RCC 7860 (cell line): Measurements from ENCODE around the gene SERBP1.
"Not testable (repeated sequence)": the region's sequence is repeated elsewhere in the genome, so short reads cannot be mapped to it uniquely, and the experiment has no call there.

Experiments used
- DNase-seq: peaks from one replicate; pipeline ENCODE4 v3.0.0-alpha.2; 2015; ENCODE audit warnings: low spot score
- FAIRE-seq: peaks from 2 replicates; lab custom pipeline; 2012; peaks lifted over from hg19 to GRCh38; lab: Jason Lieb, UNC

SERBP1 gene

DNA sequence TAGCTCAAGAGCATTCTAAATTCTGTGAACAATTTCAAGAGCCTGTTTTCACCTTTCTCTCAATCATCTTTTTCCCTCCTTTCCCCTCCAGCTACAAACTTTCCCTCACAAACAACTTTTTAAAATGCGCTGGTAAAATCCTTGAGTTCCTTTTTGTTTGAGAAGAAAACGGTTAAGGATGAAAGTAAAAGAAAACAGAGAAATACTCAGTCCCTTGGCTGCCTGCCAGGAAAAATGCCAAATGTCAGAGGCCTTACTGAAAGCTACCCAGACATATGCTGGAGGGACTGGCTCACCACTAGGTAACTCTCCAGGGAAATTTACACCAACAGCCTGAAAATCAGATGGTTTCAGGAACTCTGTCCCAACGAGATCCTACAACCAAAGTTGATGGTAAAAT, 11.0 kb upstream of the SERBP1 start:
- DNase-seq (no peak), FAIRE-seq (no peak)

DNA sequence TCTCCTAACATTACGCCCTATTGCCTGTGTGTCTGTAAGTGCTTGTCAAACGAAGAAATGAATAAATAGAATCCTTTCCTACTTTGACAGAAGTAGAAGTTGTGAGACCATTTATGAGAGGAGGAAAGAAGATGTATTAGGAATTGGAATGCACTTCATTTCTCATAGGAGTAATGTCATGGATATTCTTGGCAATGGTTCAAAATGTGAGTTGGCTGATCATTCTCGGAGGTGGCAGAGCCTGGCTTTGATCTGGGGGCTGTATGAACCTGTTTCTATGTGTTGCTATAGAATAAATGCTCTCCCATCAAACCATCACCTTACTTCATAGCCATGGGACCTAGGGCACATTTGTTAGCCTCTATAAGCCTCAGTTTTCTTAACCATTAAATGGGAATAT, 10.1 kb upstream of the SERBP1 start:
- FAIRE-seq = no peak
- no peak for DNase-seq

DNA sequence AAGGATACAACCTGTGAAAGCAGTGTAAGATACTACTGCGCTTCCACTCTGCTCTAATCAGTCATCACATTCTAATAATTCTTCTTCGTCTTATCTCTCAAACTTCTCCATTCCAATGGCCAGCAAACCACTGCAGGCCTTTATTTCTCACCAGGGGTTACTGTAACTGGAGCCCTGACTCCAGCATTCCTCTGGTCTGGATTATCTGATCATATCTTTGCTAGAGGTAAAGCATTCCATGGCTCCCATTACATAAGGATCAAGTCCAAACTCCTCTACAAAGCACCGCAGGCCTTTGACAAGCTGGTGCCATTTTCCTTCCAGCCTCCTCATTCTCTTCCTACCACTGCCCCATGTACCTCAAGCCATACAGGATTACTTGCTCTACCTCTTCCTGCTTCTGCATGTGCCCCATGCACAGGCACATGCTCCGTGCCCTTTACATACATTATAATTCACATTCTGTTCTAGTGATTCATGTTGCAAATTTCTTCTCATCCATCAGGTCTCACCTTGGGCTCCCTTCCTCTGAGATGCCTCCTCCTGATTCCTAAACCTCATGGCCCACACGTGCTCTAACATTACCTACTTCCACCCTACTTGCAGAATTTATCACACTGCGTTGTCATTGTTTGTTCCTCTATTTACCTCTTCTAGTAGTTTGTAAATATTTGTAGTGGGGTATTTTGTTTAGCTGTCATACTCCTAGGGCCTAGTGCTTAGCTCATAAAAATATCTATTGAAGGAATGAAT, 9.3 kb upstream of the SERBP1 start:
- DNase-seq (no peak), FAIRE-seq (no peak)

DNA sequence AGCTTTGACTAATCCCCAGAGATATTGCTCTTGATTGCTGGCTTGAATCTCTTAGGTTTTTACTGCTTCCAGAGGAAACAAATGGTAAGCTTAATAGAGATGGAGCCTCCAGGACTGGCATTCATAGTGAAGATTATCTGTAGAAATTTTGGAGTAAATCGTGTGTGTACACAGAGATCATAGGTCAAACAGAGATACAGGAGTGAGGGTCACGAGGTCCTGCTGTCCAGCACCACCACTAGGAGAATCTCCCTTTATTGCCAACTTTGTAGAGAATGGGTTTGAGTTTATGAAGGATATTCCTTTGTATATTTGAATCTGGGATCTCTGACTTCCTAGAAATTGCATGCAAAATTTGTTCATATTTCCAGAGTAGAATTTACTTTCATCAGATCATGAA, 7.8 kb upstream of the SERBP1 start:
- FAIRE-seq (no peak), DNase-seq (no peak)

DNA sequence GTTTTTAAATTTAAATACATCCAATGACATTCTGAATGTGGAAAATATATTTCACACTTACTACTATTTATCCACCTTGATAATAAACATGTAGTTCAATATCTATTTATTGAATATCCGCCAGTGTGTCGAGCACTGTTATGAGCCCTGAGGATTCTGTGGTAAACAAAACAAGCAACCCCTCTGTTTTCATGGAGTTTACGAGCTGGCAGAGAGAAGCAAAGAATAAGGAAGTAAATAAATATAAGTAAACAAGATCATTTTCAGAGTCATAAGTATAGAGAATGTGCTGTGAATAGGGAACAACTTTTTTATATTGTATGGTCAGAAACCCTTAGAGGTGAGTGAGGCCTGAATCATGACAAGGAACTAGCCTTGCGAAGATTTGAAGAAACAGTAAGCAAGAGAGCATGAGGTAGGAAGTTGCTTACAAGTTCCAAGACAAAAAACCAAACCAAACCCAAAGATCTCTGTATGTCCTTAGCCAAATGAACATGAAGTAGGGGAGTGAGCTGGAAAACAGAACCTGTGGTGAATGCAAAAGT, 6.4 kb upstream of the SERBP1 start:
- FAIRE-seq = no peak
- no peak for DNase-seq

DNA sequence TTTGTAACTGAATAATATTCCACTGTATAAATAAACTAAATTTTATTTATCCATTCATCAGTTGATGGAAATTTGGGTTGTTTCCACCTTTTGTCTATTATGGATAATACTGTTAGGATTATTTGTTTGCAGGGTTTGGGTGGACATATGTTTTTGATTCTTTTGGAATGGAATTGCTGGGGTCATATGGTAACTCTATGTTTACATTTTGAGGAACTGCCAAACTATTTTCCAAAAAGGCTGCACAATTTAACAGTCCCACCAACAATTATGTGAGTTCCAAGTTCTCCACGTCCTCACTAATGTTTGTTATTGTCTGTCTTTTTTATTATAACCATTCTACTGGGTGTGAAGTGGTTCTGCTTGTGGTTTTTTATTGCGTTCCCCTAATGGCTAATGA, 4.3 kb upstream of the SERBP1 start:
- FAIRE-seq (no peak), DNase-seq (no peak)

DNA sequence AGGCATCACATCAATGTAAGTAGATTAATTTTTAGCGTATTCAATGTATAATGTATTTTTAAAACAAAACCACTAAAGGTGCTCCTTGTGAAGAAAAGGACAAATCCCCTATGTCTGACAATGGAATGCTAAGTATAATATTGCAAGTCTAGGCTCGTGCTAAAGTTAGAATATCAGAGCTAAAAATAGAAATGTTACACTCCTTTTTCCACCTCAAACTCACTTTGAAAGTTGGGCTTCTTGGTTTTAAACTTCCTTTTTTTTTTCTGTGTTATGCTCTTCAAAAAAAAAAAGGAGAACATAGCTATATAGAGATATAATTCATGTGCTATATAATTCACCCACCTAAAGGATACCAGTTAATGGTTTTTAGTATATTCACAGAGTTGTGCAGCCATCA, 3.6 kb upstream of the SERBP1 start:
- DNase-seq (no peak), FAIRE-seq (no peak)

DNA sequence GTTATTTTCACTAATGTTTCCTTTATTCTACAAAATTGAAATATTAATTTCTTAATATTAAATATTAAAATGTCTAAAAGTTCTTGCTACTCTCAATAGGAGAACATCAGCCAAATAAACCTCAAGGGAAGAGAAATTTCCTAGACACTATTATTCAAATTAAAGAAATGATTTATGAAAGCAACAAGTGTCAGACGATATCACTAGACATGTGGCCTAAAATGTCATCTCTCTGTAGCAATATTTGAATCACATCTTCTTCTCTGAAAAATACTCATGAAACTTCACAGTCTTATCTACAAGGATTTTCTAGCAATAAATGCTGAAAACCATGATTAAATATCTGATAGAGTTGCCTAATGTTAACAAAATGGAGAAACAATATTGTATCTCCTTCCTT, 2.5 kb upstream of the SERBP1 start:
- DNase-seq (no peak), FAIRE-seq (no peak)

DNA sequence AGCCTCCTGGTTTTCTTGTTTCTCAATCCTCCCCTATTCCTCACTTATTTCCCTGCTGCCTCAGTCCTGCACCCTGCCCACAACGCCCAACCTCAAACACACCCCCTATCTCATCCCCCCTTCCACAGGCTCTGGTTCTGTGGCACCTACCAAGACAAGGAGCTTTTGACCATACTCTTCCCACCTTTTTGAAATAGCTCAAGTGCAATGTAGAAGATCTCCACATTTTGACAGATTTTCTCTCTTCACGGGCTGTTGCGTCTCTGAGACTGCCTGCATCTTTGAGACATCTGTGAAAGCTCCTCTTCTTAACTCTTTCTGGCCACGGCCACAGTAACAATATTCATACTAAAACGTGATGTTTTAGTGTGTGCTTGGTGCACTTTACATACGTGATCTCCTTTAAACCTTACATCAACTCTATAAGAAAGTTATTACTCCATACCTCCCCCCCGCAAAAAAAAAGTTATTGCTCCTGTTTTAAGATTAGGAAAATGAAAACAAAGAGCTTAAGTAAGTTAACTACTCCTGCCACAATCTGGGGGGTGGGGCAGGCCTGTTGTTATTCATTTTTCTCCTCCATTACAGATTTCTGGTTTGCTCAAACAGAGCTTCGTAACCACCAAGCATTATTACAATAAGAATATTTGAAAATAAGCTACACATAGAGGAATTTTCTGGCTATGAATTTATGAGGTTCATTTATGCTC, 1.8 kb upstream of the SERBP1 start:
- FAIRE-seq = no peak
- DNase-seq = no peak

DNA sequence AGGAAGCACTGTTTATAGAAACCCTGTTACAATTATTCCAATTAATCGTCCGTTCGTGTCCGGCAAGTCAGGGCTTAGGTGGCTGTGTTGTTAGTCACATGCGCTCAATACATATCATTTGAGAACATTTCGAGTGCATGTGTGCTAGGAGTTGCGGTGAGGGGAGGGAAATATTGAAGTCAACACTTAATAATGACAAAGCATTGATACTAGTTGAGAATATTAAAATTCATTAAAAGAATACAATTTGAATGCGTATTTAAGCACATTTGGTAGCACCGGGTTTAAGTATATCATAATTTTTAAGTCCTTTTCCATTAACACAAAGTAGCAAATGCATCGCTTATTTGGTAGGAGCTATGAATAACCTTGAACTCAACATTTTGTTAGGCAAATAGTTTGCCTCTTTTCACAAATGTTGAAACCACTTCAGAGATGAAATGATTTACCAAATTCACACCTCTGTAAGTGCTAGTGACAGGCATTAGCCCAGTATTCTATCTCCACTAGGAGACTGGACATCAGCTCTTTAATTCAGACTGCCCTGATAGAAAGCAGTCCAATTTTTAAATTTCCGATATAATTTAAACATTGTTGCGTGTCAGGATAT, 1.1 kb upstream of the SERBP1 start:
- no peak for FAIRE-seq
- DNase-seq = no peak

DNA sequence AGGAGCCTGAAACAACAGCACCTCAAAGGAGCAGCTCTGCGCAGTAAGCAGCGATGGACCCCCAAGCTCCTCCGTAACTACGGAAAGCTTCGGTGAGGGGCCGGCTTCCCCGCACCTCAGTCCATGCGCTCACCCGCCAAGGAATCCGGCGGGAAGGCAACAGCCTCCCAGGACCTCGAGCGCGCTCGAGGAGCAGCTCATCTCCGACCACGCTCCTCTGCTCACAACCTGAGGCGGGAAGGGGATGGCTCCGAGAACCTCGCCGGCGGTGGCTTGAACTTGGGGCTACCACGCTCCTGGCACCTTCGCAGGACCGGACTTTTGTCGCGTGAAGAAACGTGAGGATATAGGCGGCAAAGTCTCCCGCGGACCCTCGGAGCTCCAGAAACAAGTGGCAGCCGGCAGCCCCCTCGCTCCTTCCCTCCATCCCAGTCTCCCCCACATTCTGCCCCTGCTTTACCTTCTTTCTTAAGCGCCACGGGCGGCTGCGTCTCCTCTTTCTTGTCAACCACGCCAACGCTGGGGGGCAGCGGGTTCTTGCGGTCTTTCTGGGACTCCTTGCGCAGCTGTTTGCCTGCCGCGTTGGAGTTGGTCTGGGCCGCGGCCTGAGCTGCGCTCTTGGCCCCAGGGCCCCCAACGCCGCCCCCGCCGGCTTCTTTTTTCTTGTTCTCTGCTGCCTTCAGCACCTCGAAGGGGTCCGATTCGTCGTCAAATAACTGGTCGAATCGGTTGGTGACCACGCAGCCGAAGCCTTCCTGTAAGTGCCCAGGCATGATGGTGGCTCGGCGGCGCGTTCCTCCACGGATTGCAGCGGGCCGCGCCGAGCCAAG, 459 bp downstream of the SERBP1 start:
- no peak for DNase-seq
- no peak for FAIRE-seq

DNA sequence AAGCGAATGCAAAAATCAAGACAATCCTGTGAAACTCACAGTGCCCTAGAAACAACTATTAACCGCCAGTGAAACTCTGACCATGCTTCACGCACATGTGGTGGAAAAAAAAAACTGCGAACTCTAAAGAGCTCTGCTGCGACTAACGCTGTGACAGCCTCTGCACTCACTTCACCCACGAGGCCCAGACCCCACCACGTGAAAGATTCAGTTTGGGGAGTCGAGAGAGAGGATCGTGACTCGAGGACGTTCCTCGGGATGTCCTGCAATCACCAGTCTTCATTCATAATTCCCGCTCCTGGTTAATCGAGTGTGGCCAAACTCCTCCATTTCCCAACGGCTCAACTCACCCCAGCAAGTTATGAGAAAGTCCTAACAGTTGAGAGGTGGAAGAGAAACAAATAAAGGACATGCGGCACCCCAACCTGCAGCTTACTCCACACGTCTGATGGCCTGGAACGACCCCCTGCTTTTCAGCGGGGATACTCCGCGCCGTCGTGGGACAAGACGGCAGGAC, 1.1 kb downstream of the SERBP1 start:
- FAIRE-seq (no peak), DNase-seq (no peak)

DNA sequence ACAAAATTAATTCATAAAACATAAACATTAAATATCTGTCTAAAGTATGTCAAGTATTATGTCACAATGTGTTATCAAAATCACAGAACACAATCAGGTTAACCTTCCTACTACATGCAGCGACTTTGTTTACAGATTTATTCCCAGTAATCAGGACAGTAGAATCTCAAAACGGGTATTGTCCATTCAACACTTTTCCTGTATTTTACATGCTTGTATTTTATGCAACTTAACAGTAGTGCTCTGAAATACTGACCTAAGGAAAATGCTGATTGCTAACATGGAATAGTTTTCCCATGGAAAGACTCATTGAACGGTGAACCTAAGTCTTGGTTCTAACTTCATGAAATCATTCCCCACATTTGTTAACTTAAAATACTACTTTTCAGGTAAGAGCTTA, 2.3 kb downstream of the SERBP1 start:
- no peak for FAIRE-seq
- DNase-seq = no peak

DNA sequence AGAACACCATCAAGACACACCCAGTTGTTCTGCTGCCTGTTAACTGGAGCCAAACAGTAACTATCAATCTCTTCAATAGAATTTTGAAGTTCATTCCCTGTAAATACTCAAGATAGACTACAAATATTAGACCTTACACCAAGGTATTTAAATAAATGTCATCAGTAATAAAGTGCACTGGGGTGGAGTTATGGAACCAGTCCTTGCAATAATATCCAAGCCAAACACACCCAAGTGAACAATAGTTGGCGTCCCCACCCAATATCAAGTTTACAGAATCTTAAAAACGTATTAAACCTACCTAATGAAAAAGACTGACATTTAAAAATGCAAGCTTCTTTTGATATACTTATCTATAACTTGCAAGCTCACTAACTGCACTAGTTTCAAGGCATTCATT, 2.7 kb downstream of the SERBP1 start:
- no peak for DNase-seq
- no peak for FAIRE-seq

DNA sequence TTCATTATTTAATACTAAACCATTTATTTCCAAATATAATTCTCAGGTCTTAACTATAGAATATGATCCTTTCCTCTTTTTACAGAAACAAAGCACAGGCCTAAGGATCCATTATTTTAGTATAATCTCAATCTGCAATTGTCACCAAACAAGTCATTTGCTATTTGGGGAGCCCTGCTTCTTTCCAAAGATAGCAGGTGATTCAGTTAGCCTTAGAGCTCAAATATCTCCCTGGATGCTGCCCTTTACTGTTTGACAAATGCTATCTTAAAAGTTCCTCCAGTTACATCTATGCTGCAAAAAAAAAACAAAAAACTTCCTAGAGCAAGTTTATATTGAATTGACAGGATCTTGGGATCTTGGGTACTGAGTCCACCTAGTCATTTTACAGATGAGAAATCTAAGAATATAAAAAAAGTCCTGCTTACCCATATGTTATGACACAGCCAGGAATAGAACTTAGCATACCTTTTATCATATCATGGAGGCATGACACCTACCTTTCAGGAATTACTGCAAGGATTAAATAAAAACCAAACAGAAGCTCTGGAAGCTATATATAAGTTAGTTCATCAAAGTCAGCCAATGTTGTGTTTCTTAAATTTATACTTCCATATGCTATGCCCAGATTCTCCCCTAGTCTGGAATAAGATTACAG, 9.2 kb downstream of the SERBP1 start:
- FAIRE-seq (no peak), DNase-seq (no peak)

DNA sequence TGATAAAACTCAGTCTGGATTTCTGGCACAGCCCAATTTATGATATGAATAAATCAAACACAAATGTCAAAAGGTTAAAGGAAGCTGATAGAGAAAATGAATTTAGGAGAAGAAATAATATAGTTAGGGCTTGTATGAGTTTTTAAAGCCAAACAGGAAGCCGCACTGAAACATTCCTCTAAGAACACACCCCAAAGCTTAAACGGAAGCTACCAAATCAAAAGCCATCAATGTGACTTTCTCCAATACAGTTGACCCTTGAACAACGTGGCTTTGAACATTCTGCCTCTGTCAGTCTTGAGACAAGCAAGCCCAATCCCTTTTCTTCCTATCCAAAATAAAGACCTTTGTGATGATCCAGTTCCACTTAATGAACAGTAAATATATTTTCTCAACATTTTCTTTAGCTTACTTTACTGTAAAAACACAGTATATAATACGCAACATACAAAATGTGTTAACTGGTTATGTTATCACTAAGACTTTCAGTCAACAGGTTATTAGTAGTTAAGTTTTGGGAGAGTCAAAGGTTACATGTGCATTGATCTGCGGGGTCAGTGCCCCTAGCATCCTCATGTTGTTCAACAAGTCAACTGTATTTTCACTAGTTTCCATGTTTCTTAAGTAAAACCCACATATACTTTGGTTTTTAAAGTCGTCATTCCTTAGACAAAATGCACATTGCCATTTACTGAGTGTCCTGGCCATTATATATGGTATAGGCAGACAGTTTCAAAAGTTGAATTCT, 11.2 kb downstream of the SERBP1 start:
- FAIRE-seq = no peak
- no peak for DNase-seq

DNA sequence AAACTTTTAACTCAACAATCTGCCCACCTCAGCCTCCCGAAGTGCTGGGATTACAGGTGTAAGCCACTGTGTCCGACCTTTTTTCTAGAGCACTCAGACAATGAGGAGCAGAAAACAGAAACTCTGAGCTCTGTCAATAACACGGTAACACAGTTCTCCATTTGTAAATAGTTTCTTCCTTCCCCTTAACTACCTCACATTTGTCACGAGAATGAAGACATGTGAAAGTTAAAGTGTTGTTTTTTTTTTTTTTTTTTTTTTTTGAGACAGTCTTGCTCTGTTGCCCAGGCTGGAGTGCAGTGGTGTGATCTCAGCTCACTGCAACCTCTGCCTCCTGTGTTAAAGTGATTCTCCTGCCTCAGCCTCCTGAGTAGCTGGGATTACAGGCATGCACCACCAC, 12.5 kb downstream of the SERBP1 start:
- not testable (repeated sequence) for FAIRE-seq, DNase-seq

DNA sequence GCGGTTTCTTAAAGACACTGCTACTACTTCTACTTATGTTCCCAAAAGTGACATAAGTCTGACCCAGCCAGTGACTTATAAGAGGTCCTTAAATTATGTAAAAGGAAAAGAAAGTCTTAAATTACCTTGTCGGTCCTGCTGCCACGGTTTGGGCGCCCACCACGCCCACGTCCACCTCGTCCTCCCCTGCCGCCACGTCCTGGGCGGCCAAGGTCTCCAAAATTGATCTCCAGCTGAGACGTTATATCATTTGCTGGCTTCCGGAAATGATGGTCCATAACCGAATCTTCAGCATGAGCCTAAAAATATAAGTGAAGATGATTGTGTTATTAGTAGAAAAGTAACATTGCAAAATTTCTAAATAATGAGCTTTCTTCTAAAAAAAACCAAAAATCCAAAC, 15.2 kb downstream of the SERBP1 start:
- no peak for DNase-seq
- no peak for FAIRE-seq

DNA sequence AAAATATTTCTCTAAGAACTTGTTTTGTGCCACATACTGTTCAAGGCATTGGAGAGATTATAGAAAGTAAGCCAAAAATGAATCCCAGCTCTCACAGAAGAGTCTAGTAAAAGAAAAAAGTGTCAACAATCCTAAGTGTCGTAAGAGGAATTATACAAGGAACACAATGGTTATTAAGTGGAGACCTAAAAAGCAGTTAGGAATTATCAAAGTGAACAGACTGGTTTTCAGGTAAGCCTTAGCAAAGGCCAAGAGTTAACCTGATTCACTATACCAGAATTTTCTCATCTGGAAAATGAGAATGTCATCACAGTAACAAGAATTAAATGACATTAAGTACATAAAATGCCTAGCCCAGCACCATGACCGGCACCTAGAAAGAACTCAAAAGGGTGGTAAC, 15.6 kb downstream of the SERBP1 start:
- DNase-seq (no peak), FAIRE-seq (no peak)

DNA sequence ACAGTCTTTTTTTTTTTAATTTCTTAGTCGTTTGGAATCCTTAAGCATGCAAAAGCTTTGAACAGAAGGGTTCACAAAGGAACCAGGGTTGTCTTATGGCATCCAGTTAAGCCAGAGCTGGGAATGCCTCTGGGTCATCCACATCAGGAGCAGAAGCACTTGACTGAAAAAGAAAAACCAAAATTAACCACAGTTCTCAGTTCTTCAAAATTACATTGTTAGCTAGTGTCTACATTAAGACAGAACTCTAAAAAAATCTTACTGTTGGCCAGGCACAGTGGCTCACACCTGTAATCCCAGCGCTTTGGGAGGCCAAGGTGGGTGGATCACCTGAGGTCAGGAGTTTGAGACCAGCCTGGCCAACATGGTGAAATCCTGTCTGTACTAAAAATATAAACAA, 17.1 kb downstream of the SERBP1 start:
- not testable (repeated sequence) for DNase-seq, FAIRE-seq
